ENCODE data around the gene CASZ1.

The CASZ1 gene

GRCh38 chr1:10637834-10638558 lies 158.4 kb downstream of the CASZ1 start:
- no peak overlapping the region for H3K4me3 ChIP-seq (replicated peaks; ENCODE audit: low read depth, low read length)
- TF ChIP-seq CTCF (IDR thresholded peaks at IDR 0.05; ENCODE audit: low read depth, low read length, missing control alignments) = no peak
- no peak for DNase-seq (ENCODE audit: extremely low read depth, low read depth)

- TF ChIP-seq CTCF (IDR thresholded peaks at IDR 0.05; ENCODE audit: low read depth, low read length, missing control alignments) = no peak
- no peak overlapping the region for H3K4me3 ChIP-seq (replicated peaks; ENCODE audit: low read depth, low read length)
- no peak for DNase-seq (ENCODE audit: extremely low read depth, low read depth)
Observed at GRCh38 chr1:10637400-10637799, 159.0 kb downstream of the CASZ1 start.

- DNase-seq (ENCODE audit: extremely low read depth, low read depth) = no peak
- no peak overlapping the region for H3K4me3 ChIP-seq (replicated peaks; ENCODE audit: low read depth, low read length)
- no peak for TF ChIP-seq CTCF (IDR thresholded peaks at IDR 0.05; ENCODE audit: low read depth, low read length, missing control alignments)
Observed at GRCh38 chr1:10635992-10636391, 160.5 kb downstream of the CASZ1 start.

GRCh38 chr1:10635085-10635896 lies 161.2 kb downstream of the CASZ1 start:
- no peak for DNase-seq (ENCODE audit: extremely low read depth, low read depth)
- H3K4me3 ChIP-seq (replicated peaks; ENCODE audit: low read depth, low read length) = no peak overlapping the region
- TF ChIP-seq CTCF (IDR thresholded peaks at IDR 0.05; ENCODE audit: low read depth, low read length, missing control alignments) = no peak

- H3K4me3 ChIP-seq (replicated peaks; ENCODE audit: low read depth, low read length) = no peak overlapping the region
- TF ChIP-seq CTCF (IDR thresholded peaks at IDR 0.05; ENCODE audit: low read depth, low read length, missing control alignments) = no peak
Observed at GRCh38 chr1:10634428-10635084, 161.9 kb downstream of the CASZ1 start.

GRCh38 chr1:10634075-10634427 lies 162.4 kb downstream of the CASZ1 start:
- no peak overlapping the region for H3K4me3 ChIP-seq (replicated peaks; ENCODE audit: low read depth, low read length)
- no peak for TF ChIP-seq CTCF (IDR thresholded peaks at IDR 0.05; ENCODE audit: low read depth, low read length, missing control alignments)
- DNase-seq (ENCODE audit: extremely low read depth, low read depth) = no peak

More at GRCh38 chr1:10634428-10635084, 161.9 kb downstream of the CASZ1 start:
- no peak for DNase-seq (ENCODE audit: extremely low read depth, low read depth)

Data from HFF-Myc (cell line).